ENCODE results near the gene UBE3C.
A peak's percentile ranks its signal among the peaks of the same experiment; 100 is the strongest.
"Not testable (repeated sequence)": the region's sequence is repeated elsewhere in the genome, so short reads cannot be mapped to it uniquely, and the experiment has no call there.

Gene UBE3C

DNA sequence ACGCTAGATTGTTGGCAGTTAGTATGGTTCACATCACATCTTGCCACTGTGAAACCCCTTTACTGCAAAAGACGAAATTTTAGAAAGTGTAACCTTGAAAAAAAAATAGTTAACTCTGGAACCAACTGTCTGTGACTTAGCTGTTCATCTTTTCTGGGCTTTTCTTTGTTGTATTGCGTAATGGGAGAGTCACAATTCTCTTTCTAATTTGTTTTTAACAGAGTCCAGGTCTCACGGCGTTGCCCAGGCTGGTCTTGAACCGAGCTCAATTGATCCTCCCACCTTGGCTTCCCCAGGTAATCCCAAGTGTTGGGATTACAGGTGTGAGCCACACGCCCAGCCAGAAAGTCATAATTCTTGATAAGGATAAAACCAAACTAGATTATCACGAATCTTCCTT is 14.5 kb downstream of the UBE3C start:
- no peak overlapping the region for H2BK5ac ChIP-seq (ENCODE audit: low read length)
- H2BK15ac ChIP-seq (ENCODE audit: low read length): no peak overlapping the region
- WGBS, 2 donors (ENCODE audit: extremely low coverage in 2 of 2, insufficient read length in 2 of 2, insufficient replicate concordance in 1 of 2): no CpG with 5 or more reads among the region's 8 CpGs
- H3K36me3 ChIP-seq (replicated peaks in 1 of 2; ENCODE audit: control insufficient read depth in 2 of 2, insufficient read depth in 2 of 2, low read length in 2 of 2): peaks cover 0 to 30% of the 10 kb centered on the region in 2 donors
- H3K9me3 ChIP-seq (replicated peaks in 1 of 2; ENCODE audit: control insufficient read depth in 2 of 2, insufficient read depth in 1 of 2, low read depth in 1 of 2, low read length in 2 of 2): no peaks in the 10 kb centered on the region
- H3K9ac ChIP-seq (ENCODE audit: low read depth, low read length, poor library complexity): no peak overlapping the region
- no peak overlapping the region for H3K23ac ChIP-seq (ENCODE audit: low read depth, low read length, poor library complexity)
- no peak overlapping the region for H4K8ac ChIP-seq (ENCODE audit: low read depth, low read length)
- no peak overlapping the region for H3K18ac ChIP-seq (ENCODE audit: low read length)
- no peak overlapping the region for H3K4me3 ChIP-seq (ENCODE audit: low read length in 2 of 2)
- peaks cover 13 to 17% of the 10 kb centered on the region in 2 donors for H3K4me1 ChIP-seq (ENCODE audit: control insufficient read depth in 2 of 2, insufficient read depth in 1 of 2, low read depth in 1 of 2, low read length in 2 of 2)
- no peak overlapping the region for H2AK5ac ChIP-seq (ENCODE audit: low read depth, low read length)
- no peak overlapping the region for H3K4me2 ChIP-seq (ENCODE audit: insufficient read depth, low read length, poor library complexity, severe bottlenecking)
- H3K27me3 ChIP-seq (ENCODE audit: control insufficient read depth in 3 of 3, insufficient read depth in 3 of 3, low read depth in 1 of 3, low read length in 3 of 3): no peaks in the 10 kb centered on the region
- H4K91ac ChIP-seq (ENCODE audit: low read depth, low read length, poor library complexity): no peak overlapping the region
- H3K4ac ChIP-seq (ENCODE audit: low read length): no peak overlapping the region
- peaks cover 7% of the 10 kb centered on the region for H3K79me1 ChIP-seq (ENCODE audit: low read depth, low read length)
- no peak overlapping the region for H2BK12ac ChIP-seq (ENCODE audit: low read length)
- H3K14ac ChIP-seq (ENCODE audit: low read length): no peak overlapping the region
- no peak overlapping the region for H2AFZ ChIP-seq (ENCODE audit: low read length)
- no peak overlapping the region for H3K27ac ChIP-seq (replicated peaks; ENCODE audit: low read length)
- no peak for DNase-seq (ENCODE audit: low spot score)
- H2BK120ac ChIP-seq (ENCODE audit: low read depth, low read length): no peak overlapping the region

DNA sequence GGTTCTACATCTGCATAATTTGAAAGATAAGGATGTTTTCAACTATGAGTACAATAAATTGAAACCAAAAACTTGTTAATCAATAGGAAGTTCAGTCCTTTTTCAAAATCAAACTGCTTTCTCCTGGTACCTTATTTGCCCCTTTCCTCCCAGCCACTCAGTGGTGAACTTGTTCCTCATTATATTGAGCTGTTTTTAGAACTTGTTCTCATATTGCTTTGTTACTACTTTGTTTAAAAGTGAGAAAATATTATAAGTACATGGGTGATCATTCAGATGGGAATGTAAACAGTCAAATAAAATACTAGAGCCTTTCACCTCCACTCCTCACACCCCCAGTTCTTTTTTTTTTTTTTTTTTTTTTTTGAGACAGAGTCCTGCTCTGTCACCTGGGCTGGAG is 17.2 kb downstream of the UBE3C start:
- Histone ChIP-seq H3K14ac (ENCODE audit: low read length) (no peak overlapping the region), H3K4ac (ENCODE audit: low read length) (no peak overlapping the region), H3K79me1 (ENCODE audit: low read depth, low read length) (peaks cover 6% of the 10 kb centered on the region), H3K27ac (replicated peaks; ENCODE audit: low read length) (no peak overlapping the region), H2BK15ac (ENCODE audit: low read length) (no peak overlapping the region), H3K23ac (ENCODE audit: low read depth, low read length, poor library complexity) (no peak overlapping the region), H4K8ac (ENCODE audit: low read depth, low read length) (no peak overlapping the region), H3K9ac (ENCODE audit: low read depth, low read length, poor library complexity) (no peak overlapping the region), H2AFZ (ENCODE audit: low read length) (no peak overlapping the region), H3K4me2 (ENCODE audit: insufficient read depth, low read length, poor library complexity, severe bottlenecking) (no peak overlapping the region), H2BK120ac (ENCODE audit: low read depth, low read length) (no peak overlapping the region), H2BK12ac (ENCODE audit: low read length) (no peak overlapping the region), H2AK5ac (ENCODE audit: low read depth, low read length) (no peak overlapping the region), H2BK5ac (ENCODE audit: low read length) (no peak overlapping the region), H3K36me3 (replicated peaks in 1 of 2; ENCODE audit: control insufficient read depth in 2 of 2, insufficient read depth in 2 of 2, low read length in 2 of 2) (peaks cover 0 to 22% of the 10 kb centered on the region in 2 donors), H3K4me3 (ENCODE audit: low read length in 2 of 2) (no peak overlapping the region), H3K9me3 (replicated peaks in 1 of 2; ENCODE audit: control insufficient read depth in 2 of 2, insufficient read depth in 1 of 2, low read depth in 1 of 2, low read length in 2 of 2) (no peaks in the 10 kb centered on the region), H3K27me3 (ENCODE audit: control insufficient read depth in 3 of 3, insufficient read depth in 3 of 3, low read depth in 1 of 3, low read length in 3 of 3) (no peaks in the 10 kb centered on the region), H3K18ac (ENCODE audit: low read length) (no peak overlapping the region), H4K91ac (ENCODE audit: low read depth, low read length, poor library complexity) (no peak overlapping the region), H3K4me1 (ENCODE audit: control insufficient read depth in 2 of 2, insufficient read depth in 1 of 2, low read depth in 1 of 2, low read length in 2 of 2) (peaks cover 6 to 20% of the 10 kb centered on the region in 2 donors)
- DNase-seq (ENCODE audit: low spot score): no peak

DNA sequence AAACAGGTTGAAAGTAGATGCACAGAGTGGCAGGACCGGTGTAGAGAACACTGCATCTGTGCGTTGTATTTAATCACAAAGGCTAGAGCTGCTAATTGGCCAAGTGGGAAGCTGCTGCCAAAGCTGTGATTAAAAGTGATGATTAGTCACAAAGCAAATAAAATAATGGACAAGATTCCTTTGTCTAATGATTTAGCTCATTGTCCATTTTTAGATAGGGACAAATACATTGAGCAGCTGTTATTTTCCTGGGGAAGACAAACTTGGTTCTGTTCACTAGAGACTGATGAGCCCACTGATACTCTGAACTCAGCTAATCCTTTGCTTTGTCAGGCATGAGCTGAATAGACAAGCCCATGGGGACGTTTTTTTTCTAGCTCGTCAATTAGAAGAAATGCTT is 19.7 kb downstream of the UBE3C start:
- Histone ChIP-seq H3K9me3 (replicated peaks in 1 of 2; ENCODE audit: control insufficient read depth in 2 of 2, insufficient read depth in 1 of 2, low read depth in 1 of 2, low read length in 2 of 2) (no peaks in the 10 kb centered on the region), H3K4me2 (ENCODE audit: insufficient read depth, low read length, poor library complexity, severe bottlenecking) (no peak overlapping the region), H2BK15ac (ENCODE audit: low read length) (no peak overlapping the region), H3K14ac (ENCODE audit: low read length) (no peak overlapping the region), H3K27me3 (ENCODE audit: control insufficient read depth in 3 of 3, insufficient read depth in 3 of 3, low read depth in 1 of 3, low read length in 3 of 3) (no peaks in the 10 kb centered on the region), H4K8ac (ENCODE audit: low read depth, low read length) (no peak overlapping the region), H4K91ac (ENCODE audit: low read depth, low read length, poor library complexity) (no peak overlapping the region), H3K4me1 (ENCODE audit: control insufficient read depth in 2 of 2, insufficient read depth in 1 of 2, low read depth in 1 of 2, low read length in 2 of 2) (peaks cover 0 to 13% of the 10 kb centered on the region in 2 donors), H3K23ac (ENCODE audit: low read depth, low read length, poor library complexity) (no peak overlapping the region), H2BK5ac (ENCODE audit: low read length) (no peak overlapping the region), H3K4ac (ENCODE audit: low read length) (no peak overlapping the region), H2AK5ac (ENCODE audit: low read depth, low read length) (no peak overlapping the region), H3K36me3 (replicated peaks in 1 of 2; ENCODE audit: control insufficient read depth in 2 of 2, insufficient read depth in 2 of 2, low read length in 2 of 2) (peaks cover 3 to 21% of the 10 kb centered on the region in 2 donors), H3K79me1 (ENCODE audit: low read depth, low read length) (peaks cover 8% of the 10 kb centered on the region), H2BK120ac (ENCODE audit: low read depth, low read length) (no peak overlapping the region), H3K18ac (ENCODE audit: low read length) (no peak overlapping the region), H3K4me3 (ENCODE audit: low read length in 2 of 2) (no peak overlapping the region), H2AFZ (ENCODE audit: low read length) (no peak overlapping the region), H2BK12ac (ENCODE audit: low read length) (no peak overlapping the region), H3K27ac (replicated peaks; ENCODE audit: low read length) (peak overlapping the region; percentile 67), H3K9ac (ENCODE audit: low read depth, low read length, poor library complexity) (no peak overlapping the region)
- no CpG with 5 or more reads among the region's 4 CpGs for WGBS, 2 donors (ENCODE audit: extremely low coverage in 2 of 2, insufficient read length in 2 of 2, insufficient replicate concordance in 1 of 2)
- DNase-seq (ENCODE audit: low spot score): peak; percentile 45

DNA sequence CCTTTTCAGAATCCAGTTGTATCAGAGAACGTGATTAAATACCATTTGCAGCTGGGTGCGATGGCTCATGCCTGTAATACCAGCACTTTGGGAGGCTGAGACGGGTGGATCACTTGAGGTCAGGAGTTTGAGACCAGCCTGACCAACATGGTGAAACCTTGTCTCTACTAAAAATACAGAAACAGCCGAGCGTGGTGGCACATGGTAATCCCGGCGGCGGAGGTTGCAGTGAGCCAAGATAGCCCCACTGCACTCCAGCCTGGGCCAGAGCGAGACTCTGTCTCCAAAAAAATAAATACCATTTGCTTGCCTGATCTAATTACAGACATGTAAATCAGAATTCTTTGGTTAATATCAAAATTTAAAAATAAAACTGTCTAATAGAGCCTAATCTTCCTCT is 20.8 kb downstream of the UBE3C start:
- not testable (repeated sequence) for H4K8ac ChIP-seq (ENCODE audit: low read depth, low read length); H2BK15ac ChIP-seq (ENCODE audit: low read length); H3K9ac ChIP-seq (ENCODE audit: low read depth, low read length, poor library complexity); H2AK5ac ChIP-seq (ENCODE audit: low read depth, low read length); H4K91ac ChIP-seq (ENCODE audit: low read depth, low read length, poor library complexity); H3K4me2 ChIP-seq (ENCODE audit: insufficient read depth, low read length, poor library complexity, severe bottlenecking); H3K23ac ChIP-seq (ENCODE audit: low read depth, low read length, poor library complexity); H2BK5ac ChIP-seq (ENCODE audit: low read length); H3K18ac ChIP-seq (ENCODE audit: low read length); H3K4me3 ChIP-seq (ENCODE audit: low read length in 2 of 2); H3K27me3 ChIP-seq (ENCODE audit: control insufficient read depth in 3 of 3, insufficient read depth in 3 of 3, low read depth in 1 of 3, low read length in 3 of 3); H2AFZ ChIP-seq (ENCODE audit: low read length); H3K4ac ChIP-seq (ENCODE audit: low read length); H3K14ac ChIP-seq (ENCODE audit: low read length); H2BK12ac ChIP-seq (ENCODE audit: low read length); DNase-seq (ENCODE audit: low spot score); H3K9me3 ChIP-seq (replicated peaks in 1 of 2; ENCODE audit: control insufficient read depth in 2 of 2, insufficient read depth in 1 of 2, low read depth in 1 of 2, low read length in 2 of 2); H3K27ac ChIP-seq (replicated peaks; ENCODE audit: low read length); H2BK120ac ChIP-seq (ENCODE audit: low read depth, low read length); H3K79me1 ChIP-seq (ENCODE audit: low read depth, low read length)
- Histone ChIP-seq H3K4me1 (ENCODE audit: control insufficient read depth in 2 of 2, insufficient read depth in 1 of 2, low read depth in 1 of 2, low read length in 2 of 2) (peaks cover 0 to 13% of the 10 kb centered on the region in 2 donors), H3K36me3 (replicated peaks in 1 of 2; ENCODE audit: control insufficient read depth in 2 of 2, insufficient read depth in 2 of 2, low read length in 2 of 2) (peaks cover 3 to 27% of the 10 kb centered on the region in 2 donors)
- WGBS, 2 donors (ENCODE audit: extremely low coverage in 2 of 2, insufficient read length in 2 of 2, insufficient replicate concordance in 1 of 2): no CpG with 5 or more reads among the region's 9 CpGs
